HUES48 (cell line): ENCODE measurements around the gene RPP38.

ENCODE experiments used
- H3K27ac ChIP-seq: one replicate; pipeline ENCODE4 v1.7.0; 2013; ENCODE audit warnings: low read depth, low read length, inconsistent platforms
- H3K27me3 ChIP-seq: 2 replicates; pipeline ENCODE4 v1.6.1; 2013; ENCODE audit warnings: mild to moderate bottlenecking, low read length; ENCODE audit not compliant: control insufficient read depth, insufficient read depth
- H3K36me3 ChIP-seq: 2 replicates; pipeline ENCODE4 v1.6.1; 2013; ENCODE audit warnings: low read length; ENCODE audit not compliant: control insufficient read depth, insufficient read depth
- H3K4me1 ChIP-seq: 2 replicates; pipeline ENCODE4 v1.6.1; 2013; ENCODE audit warnings: mild to moderate bottlenecking, low read length; ENCODE audit not compliant: control insufficient read depth, insufficient read depth
- H3K4me3 ChIP-seq: 2 replicates; pipeline ENCODE4 v1.5.1; 2013; ENCODE audit warnings: mild to moderate bottlenecking, low read depth, low read length
- H3K9ac ChIP-seq: 2 replicates; pipeline ENCODE4 v1.6.1; 2013; ENCODE audit warnings: mild to moderate bottlenecking, low read depth, low read length, moderate library complexity
- H3K9me3 ChIP-seq: 2 replicates; pipeline ENCODE4 v1.6.1; 2013; ENCODE audit warnings: low read length; ENCODE audit not compliant: control insufficient read depth, insufficient read depth

The RPP38 gene

GRCh38 chr10:15152556-15152955, 55.4 kb downstream of the RPP38 start:
- Histone ChIP-seq H3K9ac (no peak overlapping the region), H3K27me3 (no peaks in the 10 kb centered on the region), H3K4me1 (no peaks in the 10 kb centered on the region), H3K36me3 (no peaks in the 10 kb centered on the region), H3K27ac (no peak overlapping the region), H3K9me3 (no peaks in the 10 kb centered on the region), H3K4me3 (no peak overlapping the region)
